Breast epithelium (tissue), 4 donors: Measurements from ENCODE around the gene CFTR. TPM values are rescaled to one million over a fixed set of nuclear protein-coding genes. Genes with fewer than 3 reads are reported as not detected.
A peak's percentile ranks its signal among the peaks of the same experiment; 100 is the strongest.

Experiments used
- DNase-seq, 2 donors: peaks; one replicate each; pipeline ENCODE4 v3.0.0-alpha.2; 2019; ENCODE audit warnings: low spot score in 2 of 2
- H3K27ac ChIP-seq, 2 donors: fragments of 200-600 bp; sonication (generic) in 1 of 2; one replicate each; pipeline ENCODE4 v1.5.1; 2016 to 2019; ENCODE audit warnings: mild to moderate bottlenecking in 1 of 2
- H3K27me3 ChIP-seq, 2 donors: fragments of 200-600 bp; sonication (generic) in 1 of 2; one replicate each; pipeline versions ENCODE4 v1.5.1 to v1.6.0; 2017 to 2019; ENCODE audit warnings: control low read depth in 1 of 2, mild to moderate bottlenecking in 1 of 2
- H3K36me3 ChIP-seq: fragments of 200-600 bp; one replicate; pipeline ENCODE4 v1.5.1; 2019
- H3K4me1 ChIP-seq, 2 donors: fragments of 200-600 bp; sonication (generic); one replicate each; pipeline ENCODE4 v1.5.1; 2016 to 2019; ENCODE audit warnings: control low read depth in 1 of 2
- H3K4me3 ChIP-seq, 3 donors: fragments of 200-600 bp; sonication (generic); 1 replicate in 2 of 3; 2 replicates in 1 of 3; pipeline ENCODE4 v1.5.1; 2016 to 2019; ENCODE audit warnings: mild to moderate bottlenecking in 3 of 3, moderate library complexity in 2 of 3
- H3K9me3 ChIP-seq, 2 donors: fragments of 200-600 bp; sonication (generic) in 1 of 2; one replicate each; pipeline ENCODE4 v1.5.1; 2016 to 2019; ENCODE audit warnings: control low read depth in 1 of 2
- CTCF ChIP-seq, 3 donors: fragments of 450-650 bp; IDR thresholded peaks; one replicate each; pipeline ENCODE4 v1.5.1; 2016 to 2017; ENCODE audit warnings: antibody characterized with exemption in 3 of 3, mild to moderate bottlenecking in 3 of 3, moderate library complexity in 3 of 3
- POLR2A ChIP-seq: fragments of 450-650 bp; IDR thresholded peaks from one replicate; pipeline ENCODE4 v1.6.1; 2016; ENCODE audit warnings: antibody characterized with exemption, mild to moderate bottlenecking, moderate library complexity
- POLR2AphosphoS5 ChIP-seq, 3 donors: sonication (generic); formaldehyde crosslinking; IDR thresholded peaks; one replicate each; pipeline ENCODE4 v1.6.1; 2017; ENCODE audit warnings: antibody characterized with exemption in 3 of 3
- intact Hi-C: fragments of 100-400 bp; cut with DNase I; formaldehyde crosslinking; loops from one replicate; pipeline ENCODE4 v1.15.1; 2023; ENCODE audit warnings: low total_unique reads
- total RNA-seq, 3 donors: library from RNA; depleted of rRNA; stranded (reverse); fragments of >200 nt; gene quantifications; one replicate each; pipeline ENCODE4 v1.1.0, GENCODE V29; 2016

CFTR gene
- total RNA-seq, 3 donors from 2014 or later, result 1.3 to 16.4 TPM; not detected in 1

DNA sequence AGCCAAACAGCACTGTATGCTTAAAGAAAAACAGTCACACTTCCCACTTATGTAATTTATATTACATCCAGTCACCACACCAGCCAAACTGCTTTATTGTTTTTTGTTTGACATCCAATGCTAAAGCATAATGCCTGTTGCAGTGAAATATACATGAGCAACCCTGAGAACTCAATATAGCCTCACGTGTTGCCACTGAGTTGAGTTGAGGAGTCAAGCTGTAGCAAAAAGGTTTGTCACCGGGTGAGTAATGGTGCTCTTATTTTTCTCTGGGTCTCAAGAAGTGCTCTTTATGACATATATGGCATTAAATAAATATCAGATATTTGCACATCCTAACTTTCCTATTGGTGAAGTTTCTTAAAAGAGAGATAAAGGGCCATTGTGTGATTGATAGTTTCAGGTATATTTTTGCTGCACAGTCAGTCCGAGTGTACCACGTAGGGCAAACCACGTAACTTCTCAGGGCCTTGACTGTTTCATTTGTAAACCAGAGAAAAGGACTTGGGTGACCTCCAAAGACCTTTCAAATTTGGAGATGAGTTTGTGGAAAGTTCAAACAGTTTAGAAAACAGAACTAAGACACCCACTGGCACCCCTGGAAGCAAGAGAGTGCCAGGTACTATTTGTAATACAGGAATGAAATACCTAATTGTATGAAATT is 168.5 kb downstream of the CFTR start:
- H3K9me3 ChIP-seq, result no peaks in the 10 kb centered on the region
- DNase-seq, result peak in 1 of 2 donors; percentile 29
- H3K27ac ChIP-seq, result peak overlapping the region; percentile 30 to 60
- H3K36me3 ChIP-seq, result no peaks in the 10 kb centered on the region
- intact Hi-C loops, result no loop called here
- H3K4me1 ChIP-seq, result no peaks in the 10 kb centered on the region
- no peaks in the 10 kb centered on the region for H3K27me3 ChIP-seq
- no peak overlapping the region for H3K4me3 ChIP-seq
- TF ChIP-seq CTCF (IDR thresholded peaks at IDR 0.05) (no peak), POLR2AphosphoS5 (IDR thresholded peaks at IDR 0.05) (no peak), POLR2A (no peak)

DNA sequence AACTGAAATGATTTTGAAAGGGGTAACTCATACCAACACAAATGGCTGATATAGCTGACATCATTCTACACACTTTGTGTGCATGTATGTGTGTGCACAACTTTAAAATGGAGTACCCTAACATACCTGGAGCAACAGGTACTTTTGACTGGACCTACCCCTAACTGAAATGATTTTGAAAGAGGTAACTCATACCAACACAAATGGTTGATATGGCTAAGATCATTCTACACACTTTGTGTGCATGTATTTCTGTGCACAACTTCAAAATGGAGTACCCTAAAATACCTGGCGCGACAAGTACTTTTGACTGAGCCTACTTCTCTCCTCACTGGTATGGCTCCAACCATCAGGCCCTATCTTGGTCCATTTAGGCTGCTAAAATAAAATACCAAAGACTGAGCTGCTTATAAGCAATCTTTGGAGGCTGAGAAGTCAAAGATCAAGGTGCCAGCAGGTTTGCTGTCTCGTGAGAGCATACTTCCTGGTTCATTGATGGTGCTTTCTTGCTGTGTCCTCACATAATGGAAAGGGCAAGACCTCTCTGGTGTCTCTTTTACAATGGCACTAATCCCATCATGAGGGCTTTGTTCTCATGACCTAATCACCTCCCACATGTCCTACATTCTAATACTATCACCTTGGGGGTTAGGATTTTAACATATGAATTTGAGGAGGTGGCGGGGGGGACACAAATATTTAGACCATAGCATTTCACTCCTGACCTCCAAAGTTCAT is 173.3 kb downstream of the CFTR start:
- H3K4me3 ChIP-seq, result no peak overlapping the region
- H3K27ac ChIP-seq, result no peak overlapping the region
- no peaks in the 10 kb centered on the region for H3K4me1 ChIP-seq
- intact Hi-C loops, result no loop called here
- no peaks in the 10 kb centered on the region for H3K9me3 ChIP-seq
- no peak for DNase-seq
- no peaks in the 10 kb centered on the region for H3K27me3 ChIP-seq
- TF ChIP-seq CTCF (IDR thresholded peaks at IDR 0.05) (no peak), POLR2AphosphoS5 (IDR thresholded peaks at IDR 0.05) (no peak), POLR2A (no peak)
- no peaks in the 10 kb centered on the region for H3K36me3 ChIP-seq

DNA sequence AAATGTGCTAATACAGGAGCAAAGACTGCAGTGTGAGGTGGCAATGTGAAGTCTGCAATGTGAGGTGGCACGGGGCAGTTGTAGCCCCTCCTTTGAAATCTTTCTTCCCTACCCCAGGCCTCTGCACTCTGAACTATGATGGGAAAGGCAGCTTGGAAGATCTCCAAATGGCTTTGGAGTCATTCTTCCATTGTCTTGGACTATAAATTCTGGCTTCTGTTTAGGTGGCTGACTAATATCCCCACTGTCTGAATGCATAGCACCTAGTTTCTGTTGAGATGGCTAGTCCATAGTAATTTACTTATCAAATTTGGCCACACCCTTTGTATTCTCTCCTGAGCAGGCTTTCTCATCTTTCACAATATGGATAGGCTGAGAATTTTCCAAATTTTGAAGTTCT is 175.0 kb downstream of the CFTR start:
- H3K36me3 ChIP-seq, result no peaks in the 10 kb centered on the region
- no peak overlapping the region for H3K4me3 ChIP-seq
- intact Hi-C loops, result no loop called here
- H3K27me3 ChIP-seq, result no peaks in the 10 kb centered on the region
- DNase-seq, result no peak
- no peak overlapping the region for H3K27ac ChIP-seq
- no peak for TF ChIP-seq CTCF (IDR thresholded peaks at IDR 0.05)
- no peak for TF ChIP-seq POLR2AphosphoS5 (IDR thresholded peaks at IDR 0.05)
- no peak for TF ChIP-seq POLR2A
- no peaks in the 10 kb centered on the region for H3K9me3 ChIP-seq
- H3K4me1 ChIP-seq, result no peaks in the 10 kb centered on the region

DNA sequence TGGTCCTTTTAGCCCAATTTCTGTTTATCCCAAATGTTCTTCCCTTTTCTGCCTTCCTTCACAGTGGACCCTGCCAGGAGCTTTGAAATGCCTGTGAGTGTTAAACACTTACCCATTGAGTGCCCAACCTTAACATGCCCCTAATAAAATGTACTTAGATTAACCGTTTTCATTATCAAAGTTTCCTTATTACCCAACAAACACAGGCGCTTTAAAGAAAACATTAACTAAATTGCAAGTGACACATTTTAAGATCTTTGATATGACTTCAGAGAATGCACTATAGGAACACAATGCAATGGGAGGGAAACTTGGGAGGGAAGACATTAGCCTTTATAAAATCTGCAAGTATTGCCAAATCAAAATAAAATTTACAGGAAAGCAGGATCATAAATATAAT is 177.0 kb downstream of the CFTR start:
- H3K9me3 ChIP-seq, result no peaks in the 10 kb centered on the region
- no peaks in the 10 kb centered on the region for H3K27me3 ChIP-seq
- no peak for TF ChIP-seq POLR2A
- TF ChIP-seq POLR2AphosphoS5 (IDR thresholded peaks at IDR 0.05), result no peak
- no peak for TF ChIP-seq CTCF (IDR thresholded peaks at IDR 0.05)
- H3K36me3 ChIP-seq, result no peaks in the 10 kb centered on the region
- no peak overlapping the region for H3K4me3 ChIP-seq
- no peaks in the 10 kb centered on the region for H3K4me1 ChIP-seq
- H3K27ac ChIP-seq, result no peak overlapping the region
- intact Hi-C loops, result no loop called here
- DNase-seq, result no peak

- TF ChIP-seq POLR2AphosphoS5 (IDR thresholded peaks at IDR 0.05), result no peak
- TF ChIP-seq CTCF (IDR thresholded peaks at IDR 0.05), result no peak
- no peak for TF ChIP-seq POLR2A
- no peak for DNase-seq
- Histone ChIP-seq H3K9me3 (no peaks in the 10 kb centered on the region), H3K27ac (no peak overlapping the region), H3K36me3 (no peaks in the 10 kb centered on the region), H3K4me1 (no peaks in the 10 kb centered on the region), H3K4me3 (no peak overlapping the region), H3K27me3 (no peaks in the 10 kb centered on the region)
- intact Hi-C loops, result no loop called here
These were observed 179.7 kb downstream of the CFTR start for GRCh38 chr7:117659531-117660011.
